Caco-2 (cell line): Measurements from ENCODE around the gene GLYATL1B. TPM values are rescaled to one million over a fixed set of nuclear protein-coding genes. Genes with fewer than 3 reads are reported as not detected.

Experiments
- BruUV-seq: library from RNA; stranded (reverse); fragments of 400-500 nt; replicated peaks from 2 replicates; lab custom pipeline; 2021; lab: Mats Ljungman, UMichigan
- CTCF ChIA-PET: fragments of 300-600 bp; sonication (Branson Sonifier 250); formaldehyde crosslinking; loops from one replicate; lab custom pipeline; 2022; ENCODE audit warnings: antibody characterized with exemption; lab: Charles Lee
- POLR2A ChIA-PET: fragments of 300-600 bp; sonication (Branson Sonifier 250); formaldehyde crosslinking; loops from one replicate; lab custom pipeline; 2022; ENCODE audit warnings: antibody characterized with exemption; lab: Charles Lee
- DNase-seq, 2 experiments: peaks; one replicate each; pipeline versions ENCODE4 v3.0.0 to v3.0.0-alpha.2; 2020 to 2022
- H3K27me3 ChIP-seq: replicated peaks from 2 replicates; pipeline ENCODE4 v1.6.0; 2011; ENCODE audit warnings: low read length; ENCODE audit not compliant: control insufficient read depth, insufficient read depth
- H3K36me3 ChIP-seq: 2 replicates; pipeline ENCODE4 v1.5.1; 2011; ENCODE audit warnings: low read length; ENCODE audit not compliant: control insufficient read depth, insufficient read depth
- H3K4me1 ChIP-seq: fragments of 250-450 bp; sonication (Bioruptor Pico); 2 replicates; pipeline ENCODE4 v1.5.1; 2020; ENCODE audit warnings: mild to moderate bottlenecking
- H3K4me3 ChIP-seq: 2 replicates; pipeline ENCODE4 v1.5.1; 2011; ENCODE audit warnings: low read depth, mild to moderate bottlenecking, control low read depth, low read length
- H3K9me3 ChIP-seq: fragments of 250-450 bp; sonication (Bioruptor Pico); 2 replicates; pipeline ENCODE4 v1.5.1; 2020; ENCODE audit warnings: mild to moderate bottlenecking, moderate library complexity
- H3K27ac Mint-ChIP-seq: one replicate; pipeline ENCODE4 v1.8.0; 2022; ENCODE audit warnings: mixed read lengths; ENCODE audit not compliant: unreplicated experiment
- H3K27me3 Mint-ChIP-seq: one replicate; pipeline ENCODE4 v1.8.0; 2022; ENCODE audit warnings: mixed read lengths; ENCODE audit not compliant: insufficient read depth, unreplicated experiment
- H3K36me3 Mint-ChIP-seq: one replicate; pipeline ENCODE4 v1.8.0; 2022; ENCODE audit warnings: mild to moderate bottlenecking, mixed read lengths; ENCODE audit not compliant: insufficient read depth, unreplicated experiment
- H3K4me1 Mint-ChIP-seq: one replicate; pipeline ENCODE4 v1.8.0; 2022; ENCODE audit warnings: low read depth, mixed read lengths; ENCODE audit not compliant: unreplicated experiment
- H3K4me3 Mint-ChIP-seq: one replicate; pipeline ENCODE4 v1.8.0; 2022; ENCODE audit warnings: mild to moderate bottlenecking, moderate library complexity, mixed read lengths; ENCODE audit not compliant: unreplicated experiment
- H3K9me3 Mint-ChIP-seq: one replicate; pipeline ENCODE4 v1.8.0; 2022; ENCODE audit warnings: mixed read lengths; ENCODE audit not compliant: unreplicated experiment
- CTCF ChIP-seq, 2 experiments: fragments of 200-600 bp in 1 of 2; IDR thresholded peaks; 1 replicate in 1 of 2; 2 replicates in 1 of 2; pipeline versions ENCODE4 v1.5.1 to v1.8.0; 2011 to 2022; ENCODE audit warnings: antibody characterized with exemption in 1 of 2, control low read depth in 1 of 2, inconsistent platforms in 1 of 2, low read depth in 1 of 2, low read length in 1 of 2, mild to moderate bottlenecking in 1 of 2, moderate library complexity in 1 of 2; ENCODE audit not compliant: insufficient read depth in 1 of 2, severe bottlenecking in 1 of 2, unreplicated experiment in 1 of 2
- intact Hi-C: fragments of 100-400 bp; cut with micrococcal nuclease; formaldehyde crosslinking; loops from one replicate; pipeline ENCODE4 v1.10.0; 2022; ENCODE audit not compliant: unreplicated experiment
- total RNA-seq: library from RNA; stranded (reverse); gene quantifications from 2 replicates; pipeline ENCODE4 v1.2.3, GENCODE V29; 2022

The GLYATL1B gene
- total RNA-seq, 1 experiment from 2014 or later = not detected

GRCh38 chr11:59141673-59142460 lies 55.8 kb downstream of the GLYATL1B start:
- Histone ChIP-seq H3K4me3 (peak overlapping the region; percentile 55), H3K36me3 (no peaks in the 10 kb centered on the region; the same call in 1 of the 2 replicates), H3K9me3 (no peaks in the 10 kb centered on the region), H3K27me3 (no peaks in the 10 kb centered on the region), H3K4me1 (peaks cover 16% of the 10 kb centered on the region)
- no peak for TF ChIP-seq CTCF (IDR thresholded peaks at IDR 0.05; ENCODE audit: insufficient read depth in 1 of 2, low read depth in 1 of 2, low read length in 1 of 2, severe bottlenecking in 1 of 2, unreplicated experiment in 1 of 2)
- ChIA-PET CTCF (interaction anchor here (0.7 to 1.8 kb wide), 5 partner anchors 13 to 83 kb away, joined by 3 to 35 read pairs (median 10); no protein-coding TSS in a partner anchor), POLR2A (interaction anchor here (0.5 to 1.8 kb wide), 6 partner anchors 9 to 408 kb away, joined by 3 to 11 read pairs (median 5); partner anchors contain the start of gene FAM111B)
- intact Hi-C loops = loop anchor here (1.0 to 10.0 kb wide), 6 partner anchors 12 to 563 kb away; partner anchors contain the start of genes FAM111B and ZFP91
- peaks cover 35% of the 10 kb centered on the region for H3K4me1 Mint-ChIP-seq
- TSS peak; percentile 69 for BruUV-seq
- no peaks in the 10 kb centered on the region for H3K9me3 Mint-ChIP-seq
- peaks cover 27% of the 10 kb centered on the region for H3K36me3 Mint-ChIP-seq
- H3K27me3 Mint-ChIP-seq = no peaks in the 10 kb centered on the region
- peak overlapping the region; percentile 98 for H3K4me3 Mint-ChIP-seq
- H3K27ac Mint-ChIP-seq = peak overlapping the region; percentile 94
- DNase-seq = no peak

DNA sequence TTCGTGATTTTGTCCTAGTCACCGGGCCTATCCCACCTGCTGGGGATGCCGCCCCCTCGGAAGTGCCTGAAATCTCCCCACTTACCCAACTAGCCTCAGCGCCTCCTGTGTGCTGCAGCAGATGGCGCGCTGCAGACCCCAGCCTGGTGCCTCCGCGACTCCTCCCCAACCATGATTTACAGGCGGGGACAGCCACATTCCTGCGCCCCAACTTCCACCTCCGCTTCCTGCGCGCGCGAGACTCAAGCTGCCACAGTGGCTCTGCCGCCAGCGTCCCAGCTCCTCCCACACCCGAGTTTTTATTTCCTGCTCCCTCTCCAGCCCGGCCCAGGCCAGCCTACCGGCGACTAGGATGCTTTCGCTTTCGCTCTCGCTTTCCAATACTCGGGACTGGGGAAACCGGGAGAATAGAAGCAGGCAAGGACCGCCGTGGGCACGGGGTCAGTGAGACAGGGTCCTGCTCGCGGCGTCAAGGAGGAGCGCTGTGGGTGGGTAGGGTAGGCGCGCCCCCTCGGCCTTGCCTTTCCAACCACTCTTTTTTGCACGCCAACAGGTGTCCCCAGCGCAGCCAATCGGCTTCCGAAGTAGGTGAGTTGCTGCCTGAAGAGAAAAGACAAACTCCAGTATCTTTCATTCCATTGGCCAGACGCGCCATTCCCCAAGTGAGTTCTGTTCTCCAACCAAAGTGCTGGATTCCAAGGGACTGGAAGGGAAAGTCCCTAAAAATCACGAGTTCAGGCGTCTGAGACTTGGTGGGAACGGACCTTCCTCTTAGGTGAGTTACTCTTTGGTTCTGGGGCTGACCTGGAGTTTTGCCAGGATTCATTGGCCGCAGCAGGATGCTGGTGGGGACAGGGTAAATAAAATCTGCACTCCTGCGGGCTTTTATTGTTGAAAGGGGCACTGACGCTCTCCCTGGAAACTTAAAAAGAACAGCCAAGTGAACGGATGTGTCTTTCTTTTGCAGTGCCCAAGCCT lies 56.7 kb downstream of the GLYATL1B start, which contains the start of gene FAM111A:
FAM111A (plus strand) TSS at position 327 of the 978 bp plus-strand sequence. CDS start 6,017 bp downstream, outside the sequence.
- ChIA-PET CTCF (interaction anchor here (0.7 to 1.8 kb wide), 5 partner anchors 12 to 84 kb away, joined by 3 to 35 read pairs (median 10); no protein-coding TSS in a partner anchor), POLR2A (interaction anchor here (0.5 to 1.8 kb wide), 6 partner anchors 8 to 407 kb away, joined by 3 to 11 read pairs (median 5); partner anchors contain the start of gene FAM111B)
- no peaks in the 10 kb centered on the region for H3K9me3 Mint-ChIP-seq
- peak; percentile 92 to 95 for DNase-seq
- H3K27me3 ChIP-seq = no peaks in the 10 kb centered on the region
- peaks cover 45% of the 10 kb centered on the region for H3K4me1 Mint-ChIP-seq
- intact Hi-C loops = loop anchor here (1.0 to 10.0 kb wide), 7 partner anchors 11 to 564 kb away; partner anchors contain the start of genes FAM111B and ZFP91
- peak within 1 kb of the TSS; percentile 55 for H3K4me3 ChIP-seq
- peak within 1 kb of the TSS; percentile 94 for H3K27ac Mint-ChIP-seq
- peaks cover 21% of the 10 kb centered on the region for H3K4me1 ChIP-seq
- peaks cover 35% of the 10 kb centered on the region for H3K36me3 Mint-ChIP-seq
- H3K4me3 Mint-ChIP-seq = peak within 1 kb of the TSS; percentile 98
- H3K27me3 Mint-ChIP-seq = no peaks in the 10 kb centered on the region
- peak in 1 of 2 experiments; percentile 75 for TF ChIP-seq CTCF (IDR thresholded peaks at IDR 0.05; ENCODE audit: insufficient read depth in 1 of 2, low read depth in 1 of 2, low read length in 1 of 2, severe bottlenecking in 1 of 2, unreplicated experiment in 1 of 2)
- no peaks in the 10 kb centered on the region for H3K9me3 ChIP-seq
- H3K36me3 ChIP-seq = peaks cover 1% of the 10 kb centered on the region
- BruUV-seq = no TSS peak
